K562 (cell line): ENCODE results near the gene LRMDA. TPM values are rescaled to one million over a fixed set of nuclear protein-coding genes. Genes with fewer than 3 reads are reported as not detected.

Experiments used
- ATAC-seq: fragments of 200-7000 bp; cut with Tn5 transposase; 3 replicates; pipeline ENCODE4 v1.9.1; 2020; ENCODE audit warnings: moderate library complexity
- BruUV-seq: library from RNA; stranded (reverse); fragments of 400-500 nt; replicated peaks from 2 replicates; lab custom pipeline; 2021; lab: Mats Ljungman, UMichigan
- CTCF ChIA-PET: fragments of 300-600 bp; formaldehyde crosslinking; extraction: SDS; loops from one replicate; lab custom pipeline; 2021; ENCODE audit warnings: low intra/inter-chr PET ratio; lab: Yijun Ruan, JAX
- POLR2A ChIA-PET: fragments of 300-600, 350-650 bp; sonication (Branson Sonifier 250); formaldehyde crosslinking; extraction: SDS; loops from one replicate; lab custom pipeline; 2021; ENCODE audit warnings: antibody characterized with exemption, inconsistent platforms; lab: Yijun Ruan, JAX
- DNase-seq, 4 experiments: peaks; one replicate each; pipeline versions ENCODE4 v3.0.0 to v3.0.0-alpha.2; 2011 to 2018; ENCODE audit warnings: low spot score in 3 of 4, mixed read lengths in 3 of 4; ENCODE audit errors: extremely low read depth in 1 of 4
- FAIRE-seq: peaks from 2 replicates; lab custom pipeline; 2011; peaks lifted over from hg19 to GRCh38; lab: Jason Lieb, UNC
- H2AFZ ChIP-seq: 2 replicates; pipeline ENCODE4 v1.6.0; 2011; ENCODE audit warnings: low read depth, low read length, control low read depth, inconsistent platforms
- H3K27ac ChIP-seq: fragments of 200-600 bp; 3 replicates; pipeline ENCODE4 v1.8.0; 2011; ENCODE audit warnings: low read depth, mild to moderate bottlenecking, control low read depth, inconsistent platforms, low read length, moderate library complexity, mixed read lengths; ENCODE audit errors: extremely low read depth
- H3K27me3 ChIP-seq, 2 experiments: fragments of 300-600 bp in 1 of 2; 2 replicates in 1 of 2; 3 replicates in 1 of 2; pipeline versions ENCODE4 v1.6.0 to v1.8.0; 2011; ENCODE audit warnings: inconsistent platforms in 2 of 2, low read length in 2 of 2, mild to moderate bottlenecking in 1 of 2, mixed read lengths in 1 of 2, moderate library complexity in 1 of 2; ENCODE audit not compliant: control insufficient read depth in 2 of 2, insufficient read depth in 2 of 2
- H3K36me3 ChIP-seq: fragments of 300-600 bp; 3 replicates; pipeline ENCODE4 v1.8.0; 2011; ENCODE audit warnings: mild to moderate bottlenecking, low read length, inconsistent platforms; ENCODE audit not compliant: control insufficient read depth, insufficient read depth
- H3K4me1 ChIP-seq, 2 experiments: fragments of 200-600 bp in 1 of 2; replicated peaks in 1 of 2; 2 replicates in 1 of 2; 3 replicates in 1 of 2; pipeline versions ENCODE4 v1.5.1 to v1.8.0; 2011; ENCODE audit warnings: inconsistent platforms in 2 of 2, low read length in 2 of 2, mild to moderate bottlenecking in 1 of 2, mixed read lengths in 1 of 2, moderate library complexity in 1 of 2; ENCODE audit not compliant: control insufficient read depth in 2 of 2, insufficient read depth in 2 of 2
- H3K4me2 ChIP-seq: 2 replicates; pipeline ENCODE4 v1.6.1; 2011; ENCODE audit warnings: low read length, control low read depth, inconsistent platforms, mixed read lengths; ENCODE audit not compliant: insufficient read depth
- H3K4me3 ChIP-seq: fragments of 200-600 bp; sonication (generic), shearing (Covaris generic); 2 replicates; pipeline ENCODE4 v1.5.1; 2016; ENCODE audit warnings: control low read depth, inconsistent platforms
- H3K79me2 ChIP-seq: fragments of 200-600 bp; 3 replicates; pipeline ENCODE4 v1.8.0; 2011; ENCODE audit warnings: low read length, inconsistent platforms; ENCODE audit not compliant: control insufficient read depth, insufficient read depth
- H3K9ac ChIP-seq, 2 experiments: 2 replicates each; pipeline versions ENCODE4 v1.6.0 to v1.6.1; 2011; ENCODE audit warnings: low read depth in 2 of 2, low read length in 2 of 2, control low read depth in 1 of 2, inconsistent platforms in 1 of 2, mild to moderate bottlenecking in 1 of 2, mixed read lengths in 1 of 2; ENCODE audit not compliant: insufficient read depth in 1 of 2
- H3K9me1 ChIP-seq: one replicate; pipeline ENCODE4 v1.6.0; 2011; ENCODE audit warnings: inconsistent platforms, mild to moderate bottlenecking, low read length, moderate library complexity; ENCODE audit not compliant: control insufficient read depth, insufficient read depth
- H3K9me3 ChIP-seq: replicated peaks from 2 replicates; pipeline ENCODE4 v1.5.1; 2011; ENCODE audit warnings: low read depth, low read length, inconsistent platforms; ENCODE audit not compliant: control insufficient read depth, insufficient read depth
- H4K20me1 ChIP-seq: replicated peaks from 2 replicates; pipeline ENCODE4 v1.6.1; 2011; ENCODE audit warnings: low read length, inconsistent platforms, mixed read lengths; ENCODE audit not compliant: control insufficient read depth, insufficient read depth
- BRF2 ChIP-seq: IDR thresholded peaks from 3 replicates; pipeline ENCODE4 v1.6.1; 2011; ENCODE audit warnings: borderline replicate concordance, mild to moderate bottlenecking; ENCODE audit not compliant: insufficient read length, insufficient read depth
- CLOCK ChIP-seq: fragments of 250-450 bp; sonication (Bioruptor Pico); IDR thresholded peaks from 2 replicates; pipeline ENCODE4 v1.4.0; 2020; ENCODE audit warnings: mild to moderate bottlenecking, moderate library complexity, borderline replicate concordance
- EHMT2 ChIP-seq: fragments of 450-650 bp; IDR thresholded peaks from 2 replicates; pipeline ENCODE4 v1.6.1; 2018; ENCODE audit warnings: antibody characterized with exemption
- HLTF ChIP-seq: fragments of 450-650 bp; IDR thresholded peaks from 2 replicates; pipeline ENCODE4 v1.6.1; 2016
- PHF21A ChIP-seq: fragments of 450-650 bp; IDR thresholded peaks from 2 replicates; pipeline ENCODE4 v1.6.1; 2017; ENCODE audit warnings: low read depth, borderline replicate concordance
- RBM17 ChIP-seq: fragments of 200-400 bp; formaldehyde crosslinking; IDR thresholded peaks from 2 replicates; pipeline ENCODE4 v1.6.1; 2017; ENCODE audit warnings: low read depth, mild to moderate bottlenecking, low read length, borderline replicate concordance
- SRSF1 ChIP-seq: fragments of 200-400 bp; formaldehyde crosslinking; IDR thresholded peaks from 2 replicates; pipeline ENCODE4 v1.6.1; 2017; ENCODE audit warnings: mild to moderate bottlenecking, low read depth, low read length, moderate library complexity
- ZBTB33 ChIP-seq: sonication (generic); formaldehyde crosslinking; IDR thresholded peaks from 2 replicates; pipeline ENCODE4 v1.8.1; 2023; ENCODE audit warnings: mild to moderate bottlenecking, missing genetic modification reagents
- WGBS: fragments of 100-300 bp; shearing (Covaris generic); methylation state at CpG from one replicate; pipeline ENCODE4 v1.1.6; 2016; ENCODE audit warnings: low coverage, mixed read lengths; ENCODE audit not compliant: insufficient coverage; ENCODE audit errors: missing lambda C conversion rate; 5-methylcytosine and 5-hydroxymethylcytosine counted together
- in situ Hi-C: fragments of 300-500 bp; cut with MboI; formaldehyde crosslinking; loops from 4 replicates; pipeline ENCODE4 v1.15.0; 2018; ENCODE audit warnings: inconsistent platforms, mixed read lengths
- intact Hi-C: fragments of 100-400 bp; cut with micrococcal nuclease; formaldehyde crosslinking; loops from 2 replicates; pipeline ENCODE4 v1.14.2; 2022
- polyA plus RNA-seq, 8 experiments: library from polyadenylated mRNA; depleted of rRNA in 4 of 8; stranded (reverse) in 5 of 8; unstranded in 3 of 8; fragments of >200 nt; fragmentation: Nextera tagmentation in 2 of 8; fragmentation: Illumina TruSeq in 1 of 8; extraction: Ambion mirVana in 2 of 8; extraction: Trizol in 1 of 8; gene quantifications; 2 replicates each; pipeline versions ENCODE4 v1.2.1 to v1.2.3, GENCODE V29; 2011 to 2014; ENCODE audit warnings: inconsistent platforms in 1 of 8, missing spikeins in 1 of 8
- total RNA-seq, 7 experiments: library from RNA; depleted of rRNA in 6 of 7; stranded (reverse); fragments of >200 nt in 6 of 7; fragmentation: Illumina TruSeq in 2 of 7; extraction: Trizol in 2 of 7; gene quantifications; 2 replicates each; pipeline versions ENCODE4 v1.2.1 to v1.2.3, GENCODE V29; 2011 to 2021; ENCODE audit warnings: low replicate concordance in 1 of 7

Gene LRMDA
- total and polyA plus RNA-seq, 9 of the 15 experiments (the other 6 are each of a cell fraction or from before 2014, with no cell fraction given): 0.25 TPM; not detected in 8

- in situ Hi-C loops: no loop called here
- ATAC-seq (no peak), DNase-seq (peak in 1 of 4 experiments; percentile 38), FAIRE-seq (no peak)
- Histone ChIP-seq H2AFZ (no peak overlapping the region), H3K9me3 (no peaks in the 10 kb centered on the region), H3K27me3 (peaks cover 50 to 81% of the 10 kb centered on the region in 2 experiments), H3K9me1 (no peaks in the 10 kb centered on the region), H4K20me1 (peaks cover 4% of the 10 kb centered on the region; the same call in 1 of the 2 replicates), H3K9ac (peak overlapping the region in 1 of 2 experiments; percentile 75; a peak in 1 of 4 replicates), H3K4me3 (peak overlapping the region; percentile 20; the same call in 1 of the 2 replicates), H3K27ac (no peak overlapping the region), H3K36me3 (no peaks in the 10 kb centered on the region), H3K79me2 (no peaks in the 10 kb centered on the region), H3K4me1 (peaks cover 0 to 69% of the 10 kb centered on the region in 2 experiments; a peak in 2 of 5 replicates), H3K4me2 (no peak overlapping the region)
- ChIA-PET CTCF (interaction anchor here (0.6 kb wide), 1 partner anchor 526 kb away, joined by 3 read pairs; no protein-coding TSS in a partner anchor), POLR2A (interaction anchor here (0.9 kb wide), 2 partner anchors 10 to 26 kb away, joined by 3 read pairs; no protein-coding TSS in a partner anchor)
- BruUV-seq: no TSS peak
- 22% methylated on average over 47 of the region's 68 CpGs for WGBS
- intact Hi-C loops: loop anchor here (5.0 to 10.0 kb wide), 4 partner anchors 524 to 1584 kb away; no protein-coding TSS in a partner anchor
- no peak for TF ChIP-seq BRF2
- TF ChIP-seq PHF21A: no peak
- TF ChIP-seq RBM17: no peak
- TF ChIP-seq ZBTB33 (CRISPR knock-in tag): 0 out of 2 replicates have a peak, but pooled peaks have one; percentile 18
- TF ChIP-seq HLTF: no peak
- TF ChIP-seq SRSF1: no peak
- no peak for TF ChIP-seq EHMT2
- no peak for TF ChIP-seq CLOCK (CRISPR knock-in tag)
These were observed 30.5 kb upstream of the LRMDA start for GRCh38 chr10:75400771-75401568.
